Neural cell (in vitro differentiated cells): Measurements from ENCODE around the gene EFCAB11. TPM values are rescaled to one million over a fixed set of nuclear protein-coding genes. Genes with fewer than 3 reads are reported as not detected.

ENCODE experiments used
- H2AFZ ChIP-seq: fragments of 200-600, 300-800 bp; sonication (generic), shearing (Covaris generic); 2 replicates; pipeline ENCODE4 v1.6.0; 2014; ENCODE audit warnings: low read depth, mild to moderate bottlenecking, antibody characterized with exemption, low read length, moderate library complexity
- H3F3A ChIP-seq: fragments of 200-600 bp; shearing (Covaris generic); 2 replicates; pipeline ENCODE4 v1.6.1; 2016; ENCODE audit warnings: mild to moderate bottlenecking, moderate library complexity, mixed read lengths, antibody characterized with exemption, low read length; ENCODE audit not compliant: insufficient read depth, poor library complexity, severe bottlenecking
- H3K27ac ChIP-seq: fragments of 200-600, 300-800 bp; sonication (generic), shearing (Covaris generic); 2 replicates; pipeline ENCODE4 v1.5.1; 2014; ENCODE audit warnings: mild to moderate bottlenecking, low read length, moderate library complexity
- H3K27me3 ChIP-seq: fragments of 300-800, 200-600 bp; sonication (generic), shearing (Covaris generic); 2 replicates; pipeline ENCODE4 v1.6.0; 2014; ENCODE audit warnings: mild to moderate bottlenecking, low read depth, low read length, moderate library complexity; ENCODE audit not compliant: insufficient read depth
- H3K36me3 ChIP-seq: fragments of 300-800, 200-600 bp; sonication (generic), shearing (Covaris generic); 2 replicates; pipeline ENCODE4 v1.5.1; 2014; ENCODE audit warnings: mild to moderate bottlenecking, antibody characterized with exemption, low read length, moderate library complexity; ENCODE audit not compliant: insufficient read depth
- H3K4me2 ChIP-seq: fragments of 300-800, 200-600 bp; sonication (generic), shearing (Covaris generic); 2 replicates; pipeline ENCODE4 v1.6.0; 2014; ENCODE audit warnings: mild to moderate bottlenecking, low read length
- H3K4me3 ChIP-seq: fragments of 300-800, 200-600 bp; sonication (generic), shearing (Covaris generic); 2 replicates; pipeline ENCODE4 v1.5.1; 2014; ENCODE audit warnings: mild to moderate bottlenecking, low read length, moderate library complexity
- H3K79me2 ChIP-seq: fragments of 200-600 bp; shearing (Covaris generic); replicated peaks from 2 replicates; pipeline ENCODE4 v1.6.0; 2014; ENCODE audit warnings: mild to moderate bottlenecking, low read length, moderate library complexity; ENCODE audit not compliant: insufficient read depth
- H3K9ac ChIP-seq: fragments of 300-800, 200-600 bp; sonication (generic), shearing (Covaris generic); 2 replicates; pipeline ENCODE4 v1.6.1; 2016; ENCODE audit warnings: mild to moderate bottlenecking, low read length, mixed read lengths
- H3K9me2 ChIP-seq: fragments of 200-600 bp; shearing (Covaris generic); 2 replicates; pipeline ENCODE4 v1.6.1; 2016; ENCODE audit warnings: mild to moderate bottlenecking, low read length, mixed read lengths; ENCODE audit not compliant: insufficient read depth
- H3K9me3 ChIP-seq: fragments of 200-600, 300-800 bp; sonication (generic), shearing (Covaris generic); 2 replicates; pipeline ENCODE4 v1.6.1; 2016; ENCODE audit warnings: mild to moderate bottlenecking, mixed run types, low read length, moderate library complexity, mixed read lengths
- H4K20me1 ChIP-seq: fragments of 200-600 bp; shearing (Covaris generic); 2 replicates; pipeline ENCODE4 v1.6.1; 2016; ENCODE audit warnings: mild to moderate bottlenecking, mixed run types; ENCODE audit not compliant: insufficient read depth
- EP300 ChIP-seq: fragments of 450-650 bp; conservative IDR thresholded peaks from 2 replicates; pipeline ENCODE4 v1.6.1; 2014; ENCODE audit warnings: antibody characterized with exemption, mild to moderate bottlenecking, moderate library complexity; ENCODE audit not compliant: poor library complexity, severe bottlenecking
- EZH2 ChIP-seq: fragments of 200-600, 300-800 bp; shearing (Covaris generic), sonication (generic); IDR thresholded peaks from 2 replicates; pipeline ENCODE4 v1.6.1; 2014; ENCODE audit warnings: antibody characterized with exemption, low read length, borderline replicate concordance, mild to moderate bottlenecking; ENCODE audit not compliant: insufficient read depth, poor library complexity, severe bottlenecking
- MXI1 ChIP-seq: fragments of 450-650 bp; conservative IDR thresholded peaks from 2 replicates; pipeline ENCODE4 v1.6.1; 2014; ENCODE audit warnings: antibody characterized with exemption, mild to moderate bottlenecking; ENCODE audit not compliant: poor library complexity, severe bottlenecking
- POLR2AphosphoS5 ChIP-seq: IDR thresholded peaks from 2 replicates; pipeline ENCODE4 v1.6.1; 2012
- RAD21 ChIP-seq: fragments of 450-650 bp; conservative IDR thresholded peaks from 2 replicates; pipeline ENCODE4 v1.6.1; 2014; ENCODE audit warnings: antibody characterized with exemption, mild to moderate bottlenecking, moderate library complexity
- SMC3 ChIP-seq: fragments of 450-650 bp; conservative IDR thresholded peaks from 2 replicates; pipeline ENCODE4 v1.6.1; 2014; ENCODE audit warnings: antibody characterized with exemption, mild to moderate bottlenecking, moderate library complexity; ENCODE audit not compliant: poor library complexity
- TAF1 ChIP-seq: IDR thresholded peaks from 2 replicates; pipeline ENCODE4 v1.6.1; 2012; ENCODE audit warnings: low read depth
- polyA plus RNA-seq: library from polyadenylated mRNA; depleted of rRNA; stranded (reverse); fragments of >200 nt; gene quantifications from 2 replicates; pipeline ENCODE4 v1.2.3, GENCODE V29; 2014
- TF ChIP-seq, protein P1 (sequence below): fragments of 450-650 bp; IDR thresholded peaks from 2 replicates; pipeline ENCODE4 v1.5.1; 2014; ENCODE audit warnings: antibody characterized with exemption, mild to moderate bottlenecking, moderate library complexity; ENCODE audit not compliant: poor library complexity, severe bottlenecking
- TF ChIP-seq, protein P2 (sequence below): IDR thresholded peaks from 2 replicates; pipeline ENCODE4 v1.6.1; 2012; ENCODE audit warnings: borderline replicate concordance

Gene EFCAB11
- polyA plus RNA-seq, 1 donor from 2014 or later: 7.9 TPM

DNA sequence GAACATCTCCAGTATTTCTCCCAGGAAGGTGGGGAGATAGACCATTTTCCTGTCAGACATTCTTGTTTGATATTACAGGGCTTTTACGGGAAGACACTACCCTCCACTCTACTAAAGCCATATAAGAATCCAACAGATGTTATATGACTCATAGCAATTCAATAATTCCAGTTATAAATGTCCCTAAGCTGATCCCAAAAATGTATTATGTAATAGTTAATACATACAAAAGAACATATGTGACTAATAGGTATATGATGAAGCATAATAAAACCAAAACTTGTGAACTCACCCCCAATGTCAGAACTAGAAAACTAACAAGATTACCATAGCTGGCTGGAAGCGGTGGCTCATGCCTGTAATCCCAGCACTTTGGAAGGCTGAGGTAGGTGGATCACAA, 84.2 kb downstream of the EFCAB11 start:
- Histone ChIP-seq H3K27ac (no peak overlapping the region), H2AFZ (no peak overlapping the region), H3K9me3 (peaks cover 3% of the 10 kb centered on the region), H3K4me3 (no peak overlapping the region), H3K27me3 (no peaks in the 10 kb centered on the region), H3K9ac (no peak overlapping the region), H4K20me1 (no peaks in the 10 kb centered on the region), H3K9me2 (no peaks in the 10 kb centered on the region), H3K79me2 (no peaks in the 10 kb centered on the region), H3K36me3 (no peaks in the 10 kb centered on the region), H3F3A (no peaks in the 10 kb centered on the region), H3K4me2 (no peak overlapping the region)
- TF ChIP-seq RAD21 (no peak), TAF1 (no peak), SMC3 (no peak), MXI1 (no peak), EP300 (no peak), EZH2 (no peak), POLR2AphosphoS5 (no peak)
- TF ChIP-seq, protein P1, sequence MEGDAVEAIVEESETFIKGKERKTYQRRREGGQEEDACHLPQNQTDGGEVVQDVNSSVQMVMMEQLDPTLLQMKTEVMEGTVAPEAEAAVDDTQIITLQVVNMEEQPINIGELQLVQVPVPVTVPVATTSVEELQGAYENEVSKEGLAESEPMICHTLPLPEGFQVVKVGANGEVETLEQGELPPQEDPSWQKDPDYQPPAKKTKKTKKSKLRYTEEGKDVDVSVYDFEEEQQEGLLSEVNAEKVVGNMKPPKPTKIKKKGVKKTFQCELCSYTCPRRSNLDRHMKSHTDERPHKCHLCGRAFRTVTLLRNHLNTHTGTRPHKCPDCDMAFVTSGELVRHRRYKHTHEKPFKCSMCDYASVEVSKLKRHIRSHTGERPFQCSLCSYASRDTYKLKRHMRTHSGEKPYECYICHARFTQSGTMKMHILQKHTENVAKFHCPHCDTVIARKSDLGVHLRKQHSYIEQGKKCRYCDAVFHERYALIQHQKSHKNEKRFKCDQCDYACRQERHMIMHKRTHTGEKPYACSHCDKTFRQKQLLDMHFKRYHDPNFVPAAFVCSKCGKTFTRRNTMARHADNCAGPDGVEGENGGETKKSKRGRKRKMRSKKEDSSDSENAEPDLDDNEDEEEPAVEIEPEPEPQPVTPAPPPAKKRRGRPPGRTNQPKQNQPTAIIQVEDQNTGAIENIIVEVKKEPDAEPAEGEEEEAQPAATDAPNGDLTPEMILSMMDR: no peak
- TF ChIP-seq, protein P2, sequence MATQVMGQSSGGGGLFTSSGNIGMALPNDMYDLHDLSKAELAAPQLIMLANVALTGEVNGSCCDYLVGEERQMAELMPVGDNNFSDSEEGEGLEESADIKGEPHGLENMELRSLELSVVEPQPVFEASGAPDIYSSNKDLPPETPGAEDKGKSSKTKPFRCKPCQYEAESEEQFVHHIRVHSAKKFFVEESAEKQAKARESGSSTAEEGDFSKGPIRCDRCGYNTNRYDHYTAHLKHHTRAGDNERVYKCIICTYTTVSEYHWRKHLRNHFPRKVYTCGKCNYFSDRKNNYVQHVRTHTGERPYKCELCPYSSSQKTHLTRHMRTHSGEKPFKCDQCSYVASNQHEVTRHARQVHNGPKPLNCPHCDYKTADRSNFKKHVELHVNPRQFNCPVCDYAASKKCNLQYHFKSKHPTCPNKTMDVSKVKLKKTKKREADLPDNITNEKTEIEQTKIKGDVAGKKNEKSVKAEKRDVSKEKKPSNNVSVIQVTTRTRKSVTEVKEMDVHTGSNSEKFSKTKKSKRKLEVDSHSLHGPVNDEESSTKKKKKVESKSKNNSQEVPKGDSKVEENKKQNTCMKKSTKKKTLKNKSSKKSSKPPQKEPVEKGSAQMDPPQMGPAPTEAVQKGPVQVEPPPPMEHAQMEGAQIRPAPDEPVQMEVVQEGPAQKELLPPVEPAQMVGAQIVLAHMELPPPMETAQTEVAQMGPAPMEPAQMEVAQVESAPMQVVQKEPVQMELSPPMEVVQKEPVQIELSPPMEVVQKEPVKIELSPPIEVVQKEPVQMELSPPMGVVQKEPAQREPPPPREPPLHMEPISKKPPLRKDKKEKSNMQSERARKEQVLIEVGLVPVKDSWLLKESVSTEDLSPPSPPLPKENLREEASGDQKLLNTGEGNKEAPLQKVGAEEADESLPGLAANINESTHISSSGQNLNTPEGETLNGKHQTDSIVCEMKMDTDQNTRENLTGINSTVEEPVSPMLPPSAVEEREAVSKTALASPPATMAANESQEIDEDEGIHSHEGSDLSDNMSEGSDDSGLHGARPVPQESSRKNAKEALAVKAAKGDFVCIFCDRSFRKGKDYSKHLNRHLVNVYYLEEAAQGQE: no peak

DNA sequence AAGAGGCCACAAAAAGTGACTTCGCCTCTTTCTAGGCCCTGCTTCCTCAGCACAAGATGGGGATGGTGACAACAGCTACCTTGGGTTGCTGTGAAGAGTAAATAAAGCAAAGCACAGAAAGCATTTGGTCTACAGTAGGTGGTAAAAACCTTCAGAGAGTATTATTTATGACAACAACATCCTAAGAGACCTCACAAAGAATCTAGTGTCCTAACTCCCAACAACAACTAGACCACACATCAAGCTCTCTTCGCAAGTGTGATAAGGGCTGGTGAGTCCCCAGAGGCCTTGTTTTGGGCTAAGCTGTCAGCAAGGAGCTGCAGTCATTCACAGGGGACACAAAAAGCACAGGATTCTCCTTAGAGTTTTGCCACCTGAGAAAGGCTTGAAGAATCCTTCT, 84.9 kb downstream of the EFCAB11 start:
- H4K20me1 ChIP-seq: no peaks in the 10 kb centered on the region
- no peaks in the 10 kb centered on the region for H3K27me3 ChIP-seq
- TF ChIP-seq POLR2AphosphoS5 (no peak), EZH2 (no peak), SMC3 (no peak), EP300 (no peak), MXI1 (no peak), TAF1 (no peak), RAD21 (no peak)
- TF ChIP-seq, protein P1: no peak
- TF ChIP-seq, protein P2: no peak
- H3K79me2 ChIP-seq: no peaks in the 10 kb centered on the region
- H3F3A ChIP-seq: no peaks in the 10 kb centered on the region
- no peak overlapping the region for H3K4me2 ChIP-seq
- no peak overlapping the region for H2AFZ ChIP-seq
- H3K9me2 ChIP-seq: no peaks in the 10 kb centered on the region
- H3K9ac ChIP-seq: no peak overlapping the region
- peaks cover 3% of the 10 kb centered on the region for H3K9me3 ChIP-seq
- no peak overlapping the region for H3K4me3 ChIP-seq
- no peak overlapping the region for H3K27ac ChIP-seq
- no peaks in the 10 kb centered on the region for H3K36me3 ChIP-seq
